GM18502 (cell line): Measurements from ENCODE around the gene DLG2.

Experiments
- ATAC-seq: cut with Tn5 transposase; IDR thresholded peaks from one replicate; pipeline ENCODE4 v1.9.1; 2021; ENCODE audit warnings: mild to moderate bottlenecking; ENCODE audit not compliant: unreplicated experiment, poor library complexity

The DLG2 gene

GRCh38 chr11:83558281-83558680 lies 2068.9 kb downstream of the DLG2 start:
- ATAC-seq, result no peak

- no peak for ATAC-seq
Measured at GRCh38 chr11:83557653-83558052, 2069.5 kb downstream of the DLG2 start.

- ATAC-seq, result no peak
Measured at GRCh38 chr11:83554876-83555275, 2072.3 kb downstream of the DLG2 start.

GRCh38 chr11:83549984-83550667 lies 2077.0 kb downstream of the DLG2 start:
- ATAC-seq, result no peak

- no peak for ATAC-seq
Measured at GRCh38 chr11:83546368-83546767, 2080.8 kb downstream of the DLG2 start.

GRCh38 chr11:83545494-83546260 lies 2081.5 kb downstream of the DLG2 start:
- no peak for ATAC-seq

GRCh38 chr11:83544846-83545245 lies 2082.3 kb downstream of the DLG2 start:
- no peak for ATAC-seq

- no peak for ATAC-seq
Measured at GRCh38 chr11:83543706-83544439, 2083.3 kb downstream of the DLG2 start.

GRCh38 chr11:83542861-83543260 lies 2084.3 kb downstream of the DLG2 start:
- no peak for ATAC-seq

GRCh38 chr11:83540728-83541127 lies 2086.4 kb downstream of the DLG2 start:
- ATAC-seq, result no peak

GRCh38 chr11:83540112-83540675 lies 2086.9 kb downstream of the DLG2 start:
- no peak for ATAC-seq

GRCh38 chr11:83538286-83538685 lies 2088.9 kb downstream of the DLG2 start:
- no peak for ATAC-seq

GRCh38 chr11:83537131-83537610 lies 2090.0 kb downstream of the DLG2 start:
- no peak for ATAC-seq

- no peak for ATAC-seq
Measured at GRCh38 chr11:83533166-83533565, 2094.0 kb downstream of the DLG2 start.

- ATAC-seq, result no peak
Measured at GRCh38 chr11:83528877-83529276, 2098.3 kb downstream of the DLG2 start.

GRCh38 chr11:83528225-83528624 lies 2098.9 kb downstream of the DLG2 start:
- no peak for ATAC-seq

- ATAC-seq, result no peak
Measured at GRCh38 chr11:83523676-83524075, 2103.5 kb downstream of the DLG2 start.

- ATAC-seq, result no peak
Measured at GRCh38 chr11:83522911-83523310, 2104.2 kb downstream of the DLG2 start.

GRCh38 chr11:83521647-83522596 lies 2105.2 kb downstream of the DLG2 start:
- ATAC-seq, result no peak

- no peak for ATAC-seq
Measured at GRCh38 chr11:83520849-83521248, 2106.3 kb downstream of the DLG2 start.
